Astrocyte (in vitro differentiated cells and primary cell): ENCODE measurements around the gene CHRNA4.

Source experiments
- CTCF ChIP-seq: IDR thresholded peaks from 2 replicates; pipeline ENCODE4 v1.5.1; 2011; ENCODE audit warnings: low read depth, mild to moderate bottlenecking, inconsistent platforms, low read length, moderate library complexity; ENCODE audit not compliant: insufficient read depth
- EZH2 ChIP-seq: IDR thresholded peaks from 2 replicates; pipeline ENCODE4 v1.6.1; 2012; ENCODE audit warnings: mild to moderate bottlenecking, low read length, inconsistent platforms; ENCODE audit not compliant: insufficient read depth

- TF ChIP-seq CTCF (no peak), EZH2 (no peak)
Observed at GRCh38 chr20:63316502-63316921, 44.6 kb downstream of the CHRNA4 start.
